Ascending aorta (tissue), 2 donors: Measurements from ENCODE around the gene ANKFN1. TPM values are rescaled to one million over a fixed set of nuclear protein-coding genes. Genes with fewer than 3 reads are reported as not detected.

Experiments used
- DNase-seq, 2 donors: peaks; one replicate each; pipeline ENCODE4 v3.0.0-alpha.2; 2019; ENCODE audit warnings: low spot score in 2 of 2
- H3K27ac ChIP-seq, 2 donors: fragments of 200-600 bp; sonication (generic); one replicate each; pipeline ENCODE4 v1.5.1; 2016 to 2017; ENCODE audit warnings: mild to moderate bottlenecking in 1 of 2
- H3K27me3 ChIP-seq: fragments of 200-600 bp; sonication (generic); one replicate; pipeline ENCODE4 v1.5.1; 2017
- H3K36me3 ChIP-seq, 2 donors: fragments of 200-600 bp; sonication (generic); one replicate each; pipeline ENCODE4 v1.5.1; 2016
- H3K4me1 ChIP-seq, 2 donors: fragments of 200-600 bp; sonication (generic); one replicate each; pipeline ENCODE4 v1.5.1; 2016 to 2017; ENCODE audit warnings: mild to moderate bottlenecking in 1 of 2
- H3K4me3 ChIP-seq, 2 donors: fragments of 200-600 bp; sonication (generic); one replicate each; pipeline ENCODE4 v1.5.1; 2016 to 2017; ENCODE audit warnings: mild to moderate bottlenecking in 1 of 2
- H3K9me3 ChIP-seq, 2 donors: fragments of 200-600 bp; sonication (generic); one replicate each; pipeline ENCODE4 v1.5.1; 2016
- intact Hi-C: fragments of 100-400 bp; cut with DNase I; formaldehyde crosslinking; loops from one replicate; pipeline ENCODE4 v1.15.1; 2023
- total RNA-seq: library from RNA; depleted of rRNA; stranded (reverse); fragments of >200 nt; gene quantifications from one replicate; pipeline ENCODE4 v1.1.0, GENCODE V29; 2016
- TF ChIP-seq, protein P1 (sequence below), 3 experiments: fragments of 200-600 bp in 2 of 3; fragments of 450-650 bp in 1 of 3; sonication (generic) in 2 of 3; IDR thresholded peaks; one replicate each; pipeline ENCODE4 v1.5.1; 2016 to 2019; ENCODE audit warnings: antibody characterized with exemption in 3 of 3, mild to moderate bottlenecking in 1 of 3, moderate library complexity in 1 of 3

Gene ANKFN1
- total RNA-seq, 1 donor from 2014 or later = not detected

GRCh38 chr17:56113486-56113885 is 39.8 kb upstream of the ANKFN1 start:
- Histone ChIP-seq H3K4me3 (no peak overlapping the region), H3K36me3 (no peaks in the 10 kb centered on the region), H3K27me3 (no peaks in the 10 kb centered on the region), H3K9me3 (no peaks in the 10 kb centered on the region), H3K27ac (no peak overlapping the region), H3K4me1 (no peaks in the 10 kb centered on the region)
- no peak for DNase-seq
- TF ChIP-seq, protein P1, sequence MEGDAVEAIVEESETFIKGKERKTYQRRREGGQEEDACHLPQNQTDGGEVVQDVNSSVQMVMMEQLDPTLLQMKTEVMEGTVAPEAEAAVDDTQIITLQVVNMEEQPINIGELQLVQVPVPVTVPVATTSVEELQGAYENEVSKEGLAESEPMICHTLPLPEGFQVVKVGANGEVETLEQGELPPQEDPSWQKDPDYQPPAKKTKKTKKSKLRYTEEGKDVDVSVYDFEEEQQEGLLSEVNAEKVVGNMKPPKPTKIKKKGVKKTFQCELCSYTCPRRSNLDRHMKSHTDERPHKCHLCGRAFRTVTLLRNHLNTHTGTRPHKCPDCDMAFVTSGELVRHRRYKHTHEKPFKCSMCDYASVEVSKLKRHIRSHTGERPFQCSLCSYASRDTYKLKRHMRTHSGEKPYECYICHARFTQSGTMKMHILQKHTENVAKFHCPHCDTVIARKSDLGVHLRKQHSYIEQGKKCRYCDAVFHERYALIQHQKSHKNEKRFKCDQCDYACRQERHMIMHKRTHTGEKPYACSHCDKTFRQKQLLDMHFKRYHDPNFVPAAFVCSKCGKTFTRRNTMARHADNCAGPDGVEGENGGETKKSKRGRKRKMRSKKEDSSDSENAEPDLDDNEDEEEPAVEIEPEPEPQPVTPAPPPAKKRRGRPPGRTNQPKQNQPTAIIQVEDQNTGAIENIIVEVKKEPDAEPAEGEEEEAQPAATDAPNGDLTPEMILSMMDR (IDR thresholded peaks at IDR 0.05) = no peak
- intact Hi-C loops = no loop called here

DNA sequence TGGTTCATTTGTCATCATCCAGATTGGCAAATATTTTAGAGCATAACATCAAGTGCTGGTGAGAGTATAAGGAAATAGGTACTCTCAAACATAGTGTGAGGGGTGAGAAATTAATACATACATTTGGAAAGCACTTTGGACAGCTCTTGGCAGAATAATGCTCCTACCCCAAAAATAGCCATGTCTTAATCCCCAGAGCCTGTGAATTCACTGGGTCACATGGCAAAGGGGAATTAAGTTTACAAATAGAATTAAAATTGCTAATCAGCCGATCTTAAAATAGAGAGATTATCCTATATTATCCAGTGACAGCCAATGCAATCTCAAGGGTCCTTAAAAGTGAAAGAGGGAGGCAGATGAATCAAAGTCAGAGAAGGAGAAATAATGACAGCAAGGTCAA is 38.8 kb upstream of the ANKFN1 start:
- H3K4me3 ChIP-seq = no peak overlapping the region
- no peaks in the 10 kb centered on the region for H3K9me3 ChIP-seq
- no peaks in the 10 kb centered on the region for H3K27me3 ChIP-seq
- intact Hi-C loops = no loop called here
- DNase-seq = no peak
- no peak overlapping the region for H3K27ac ChIP-seq
- TF ChIP-seq, protein P1 (IDR thresholded peaks at IDR 0.05) = no peak
- H3K36me3 ChIP-seq = no peaks in the 10 kb centered on the region
- no peaks in the 10 kb centered on the region for H3K4me1 ChIP-seq

DNA sequence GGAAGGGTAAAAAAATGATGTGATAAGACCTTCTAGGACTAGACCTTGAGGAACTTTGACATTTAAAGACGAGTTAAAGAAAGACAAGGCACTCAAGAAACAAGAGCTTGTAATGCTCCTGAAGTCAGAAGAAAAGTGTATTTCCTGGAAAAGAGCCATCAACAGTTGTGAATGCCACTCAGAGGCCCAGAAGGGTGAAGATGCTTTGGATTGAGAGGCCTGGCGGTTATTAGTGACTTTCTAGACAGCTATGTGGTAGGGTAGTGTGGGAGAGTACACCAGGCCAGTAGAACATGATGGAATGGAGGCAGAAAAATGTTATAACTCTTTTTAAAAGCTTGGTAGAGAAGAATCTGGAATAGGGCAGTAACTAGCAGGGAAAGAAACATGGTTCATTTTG is 34.1 kb upstream of the ANKFN1 start:
- TF ChIP-seq, protein P1 (IDR thresholded peaks at IDR 0.05) = no peak
- Histone ChIP-seq H3K9me3 (no peaks in the 10 kb centered on the region), H3K36me3 (no peaks in the 10 kb centered on the region), H3K4me3 (no peak overlapping the region), H3K27ac (no peak overlapping the region), H3K4me1 (no peaks in the 10 kb centered on the region), H3K27me3 (no peaks in the 10 kb centered on the region)
- intact Hi-C loops = no loop called here
- DNase-seq = no peak

- intact Hi-C loops = no loop called here
- no peak overlapping the region for H3K27ac ChIP-seq
Observed at GRCh38 chr17:56119936-56120335, 33.3 kb upstream of the ANKFN1 start.

DNA sequence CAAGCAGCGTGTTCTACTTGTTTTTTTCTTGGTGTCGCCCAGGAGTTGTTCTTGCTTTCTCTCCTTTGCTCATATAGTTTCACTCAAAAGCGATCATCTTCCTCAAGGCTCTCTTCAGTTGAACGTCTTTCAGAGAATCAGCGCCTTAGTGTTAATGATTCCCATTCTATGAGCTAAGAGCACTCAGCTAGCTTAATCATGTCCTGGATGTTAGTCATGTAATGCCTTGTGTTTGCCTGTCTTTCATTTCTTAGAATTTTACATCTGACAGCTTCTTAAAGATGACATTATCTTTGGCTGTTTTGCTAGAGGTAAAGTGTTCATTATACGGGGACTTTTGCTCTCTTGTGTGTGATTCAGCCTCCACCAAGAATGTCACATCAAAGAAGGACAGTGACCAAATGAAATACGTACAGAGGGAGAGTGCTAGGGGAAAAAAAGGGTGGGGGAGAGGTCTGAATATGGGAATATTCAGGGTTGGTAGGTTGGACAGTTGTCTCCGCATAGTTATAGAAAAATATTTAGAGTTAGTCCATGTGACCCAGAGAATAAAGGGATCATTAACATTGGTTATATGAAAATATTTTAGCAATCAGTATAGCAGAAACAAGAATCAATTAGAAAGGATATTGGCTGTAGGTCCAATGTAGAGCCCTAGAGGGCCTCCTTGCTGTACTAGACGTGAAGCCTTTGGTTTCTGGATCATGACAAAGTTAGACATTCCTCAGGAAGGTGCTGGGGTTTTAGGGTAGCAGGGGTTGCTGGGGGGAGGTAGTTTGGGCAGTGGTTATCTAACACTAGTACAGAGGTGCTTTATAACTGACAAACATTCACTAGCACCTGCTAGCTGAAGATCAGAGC is 31.9 kb upstream of the ANKFN1 start:
- DNase-seq = no peak
- no peak overlapping the region for H3K4me3 ChIP-seq
- intact Hi-C loops = no loop called here

More at GRCh38 chr17:56119936-56120335, 33.3 kb upstream of the ANKFN1 start:
- DNase-seq = no peak
- H3K27me3 ChIP-seq = no peaks in the 10 kb centered on the region
- TF ChIP-seq, protein P1 (IDR thresholded peaks at IDR 0.05) = no peak
- no peaks in the 10 kb centered on the region for H3K9me3 ChIP-seq
- H3K4me3 ChIP-seq = no peak overlapping the region
- no peaks in the 10 kb centered on the region for H3K36me3 ChIP-seq
- no peaks in the 10 kb centered on the region for H3K4me1 ChIP-seq

More for the DNA sequence above, 31.9 kb upstream of the ANKFN1 start:
- Histone ChIP-seq H3K27ac (no peak overlapping the region), H3K27me3 (no peaks in the 10 kb centered on the region), H3K36me3 (no peaks in the 10 kb centered on the region), H3K4me1 (no peaks in the 10 kb centered on the region), H3K9me3 (no peaks in the 10 kb centered on the region)
- TF ChIP-seq, protein P1 (IDR thresholded peaks at IDR 0.05) = no peak
